ENCODE measurements around the gene ANO1.

DNA sequence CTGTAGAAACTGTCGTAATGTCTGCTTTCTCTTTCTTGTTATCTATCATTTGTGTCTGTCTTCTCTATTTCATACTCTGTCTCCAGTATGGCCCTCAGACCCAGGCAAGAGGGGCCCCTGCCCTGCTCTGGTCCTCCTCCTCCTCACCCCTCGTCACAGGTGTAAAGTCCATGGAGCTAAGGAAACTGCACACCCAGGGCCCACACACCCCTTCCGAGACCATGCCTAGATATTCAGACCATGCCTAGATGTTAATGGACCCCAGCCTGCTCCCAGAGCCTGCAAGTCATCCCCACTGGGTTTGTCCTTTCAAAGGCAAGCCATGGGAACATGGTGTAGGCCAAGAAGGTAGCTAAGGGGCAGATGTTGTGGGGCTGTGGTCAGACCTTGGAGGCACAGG is 24.1 kb upstream of the ANO1 start:
- TF ChIP-seq SAP30 (IDR thresholded peaks at IDR 0.05; ENCODE audit: insufficient read depth, insufficient replicate concordance, low read length) (no peak), SUZ12 (IDR thresholded peaks at IDR 0.05; ENCODE audit: low read length) (no peak), EZH2 (IDR thresholded peaks at IDR 0.05; ENCODE audit: low read depth, low read length, severe bottlenecking) (no peak), POLR2A (IDR thresholded peaks at IDR 0.05; ENCODE audit: control extremely low read depth in 1 of 2, low read depth in 2 of 2, low read length in 2 of 2) (no peak), TEAD4 (IDR thresholded peaks at IDR 0.05; ENCODE audit: low read depth, low read length) (no peak), CHD1 (IDR thresholded peaks at IDR 0.05; ENCODE audit: low read depth, low read length) (no peak), GTF2F1 (IDR thresholded peaks at IDR 0.05; ENCODE audit: borderline replicate concordance, low read depth, low read length) (no peak), TBP (IDR thresholded peaks at IDR 0.05; ENCODE audit: low read depth, low read length) (no peak), CTCF (IDR thresholded peaks at IDR 0.05; ENCODE audit: control extremely low read depth in 1 of 3, insufficient read depth in 1 of 3, low read depth in 1 of 3, low read length in 3 of 3) (no peak), SP1 (IDR thresholded peaks at IDR 0.05; ENCODE audit: low read depth, low read length) (no peak)
